Neutrophil (primary cell): ENCODE measurements around the gene ADCY5.

Source experiments
- H3K27ac ChIP-seq: fragments of 200-600 bp; sonication (generic); 2 replicates; pipeline ENCODE4 v1.5.1; 2016; ENCODE audit warnings: mild to moderate bottlenecking, moderate library complexity
- H3K27me3 ChIP-seq: fragments of 200-600 bp; sonication (generic); 2 replicates; pipeline ENCODE4 v1.6.0; 2016; ENCODE audit warnings: mild to moderate bottlenecking
- H3K36me3 ChIP-seq: fragments of 200-600 bp; sonication (generic); 2 replicates; pipeline ENCODE4 v1.5.1; 2017
- H3K4me1 ChIP-seq, 2 experiments: fragments of 200-600 bp in 1 of 2; sonication (generic) in 1 of 2; 1 replicate in 1 of 2; 2 replicates in 1 of 2; pipeline versions ENCODE4 v1.5.1 to v1.6.1; 2013 to 2016; ENCODE audit warnings: low read depth in 1 of 2, low read length in 1 of 2, mild to moderate bottlenecking in 1 of 2, moderate library complexity in 1 of 2; ENCODE audit not compliant: control insufficient read depth in 1 of 2, insufficient read depth in 1 of 2
- H3K4me3 ChIP-seq, 2 experiments: fragments of 200-600 bp in 1 of 2; sonication (generic) in 1 of 2; 1 replicate in 1 of 2; 2 replicates in 1 of 2; pipeline ENCODE4 v1.5.1; 2013 to 2016; ENCODE audit warnings: low read depth in 1 of 2, low read length in 1 of 2, mild to moderate bottlenecking in 1 of 2, moderate library complexity in 1 of 2
- H3K9me3 ChIP-seq: fragments of 200-600 bp; sonication (generic); 2 replicates; pipeline ENCODE4 v1.5.1; 2016
- TF ChIP-seq, protein P1 (sequence below): fragments of 200-600 bp; sonication (generic); IDR thresholded peaks from 2 replicates; pipeline ENCODE4 v1.5.1; 2016; ENCODE audit warnings: antibody characterized with exemption

ADCY5 gene

DNA sequence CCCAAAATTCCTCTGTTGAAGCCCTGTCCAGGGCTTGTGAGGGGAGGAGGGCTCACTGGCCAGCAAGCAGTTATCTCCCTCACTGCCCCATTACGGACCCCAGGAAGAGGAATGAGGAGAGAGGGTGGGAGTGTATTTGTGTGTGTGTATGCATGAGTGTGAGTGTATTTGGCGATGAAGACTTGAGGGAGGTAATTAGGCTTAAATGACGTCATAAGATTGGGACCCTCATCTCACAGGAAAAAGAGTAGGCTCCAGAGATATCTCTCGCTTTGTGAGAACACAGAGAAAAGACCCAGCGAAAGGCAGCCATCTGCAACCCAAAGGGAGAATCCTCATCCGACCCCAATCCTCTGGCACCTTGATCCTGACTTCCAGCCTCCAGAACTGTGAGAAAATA lies 32.2 kb downstream of the ADCY5 start:
- Histone ChIP-seq H3K27me3 (peaks cover 9% of the 10 kb centered on the region), H3K9me3 (no peaks in the 10 kb centered on the region), H3K36me3 (no peaks in the 10 kb centered on the region), H3K4me1 (no peaks in the 10 kb centered on the region), H3K4me3 (no peak overlapping the region), H3K27ac (no peak overlapping the region)
- TF ChIP-seq, protein P1, sequence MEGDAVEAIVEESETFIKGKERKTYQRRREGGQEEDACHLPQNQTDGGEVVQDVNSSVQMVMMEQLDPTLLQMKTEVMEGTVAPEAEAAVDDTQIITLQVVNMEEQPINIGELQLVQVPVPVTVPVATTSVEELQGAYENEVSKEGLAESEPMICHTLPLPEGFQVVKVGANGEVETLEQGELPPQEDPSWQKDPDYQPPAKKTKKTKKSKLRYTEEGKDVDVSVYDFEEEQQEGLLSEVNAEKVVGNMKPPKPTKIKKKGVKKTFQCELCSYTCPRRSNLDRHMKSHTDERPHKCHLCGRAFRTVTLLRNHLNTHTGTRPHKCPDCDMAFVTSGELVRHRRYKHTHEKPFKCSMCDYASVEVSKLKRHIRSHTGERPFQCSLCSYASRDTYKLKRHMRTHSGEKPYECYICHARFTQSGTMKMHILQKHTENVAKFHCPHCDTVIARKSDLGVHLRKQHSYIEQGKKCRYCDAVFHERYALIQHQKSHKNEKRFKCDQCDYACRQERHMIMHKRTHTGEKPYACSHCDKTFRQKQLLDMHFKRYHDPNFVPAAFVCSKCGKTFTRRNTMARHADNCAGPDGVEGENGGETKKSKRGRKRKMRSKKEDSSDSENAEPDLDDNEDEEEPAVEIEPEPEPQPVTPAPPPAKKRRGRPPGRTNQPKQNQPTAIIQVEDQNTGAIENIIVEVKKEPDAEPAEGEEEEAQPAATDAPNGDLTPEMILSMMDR: no peak

DNA sequence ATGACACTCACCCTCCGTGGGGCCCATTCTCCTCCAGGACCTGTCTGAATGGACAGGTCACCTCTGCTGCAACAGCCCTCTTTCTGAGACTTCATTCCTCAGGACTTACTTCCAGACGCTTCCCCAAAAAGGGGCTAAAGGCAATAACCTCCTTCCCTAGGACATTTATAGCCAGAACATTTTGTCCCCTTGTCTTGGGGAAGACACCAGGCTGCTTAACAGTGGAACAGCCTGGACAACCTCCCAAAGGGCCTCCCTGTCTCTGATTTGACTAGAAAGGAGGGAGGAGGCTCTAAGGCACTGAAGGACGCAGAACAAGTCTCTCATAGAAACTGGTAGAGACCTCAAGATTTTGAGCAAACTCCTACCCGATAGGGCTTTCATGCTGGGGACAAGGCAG lies 32.7 kb downstream of the ADCY5 start:
- Histone ChIP-seq H3K9me3 (no peaks in the 10 kb centered on the region), H3K27me3 (peaks cover 4% of the 10 kb centered on the region)
- TF ChIP-seq, protein P1: no peak

DNA sequence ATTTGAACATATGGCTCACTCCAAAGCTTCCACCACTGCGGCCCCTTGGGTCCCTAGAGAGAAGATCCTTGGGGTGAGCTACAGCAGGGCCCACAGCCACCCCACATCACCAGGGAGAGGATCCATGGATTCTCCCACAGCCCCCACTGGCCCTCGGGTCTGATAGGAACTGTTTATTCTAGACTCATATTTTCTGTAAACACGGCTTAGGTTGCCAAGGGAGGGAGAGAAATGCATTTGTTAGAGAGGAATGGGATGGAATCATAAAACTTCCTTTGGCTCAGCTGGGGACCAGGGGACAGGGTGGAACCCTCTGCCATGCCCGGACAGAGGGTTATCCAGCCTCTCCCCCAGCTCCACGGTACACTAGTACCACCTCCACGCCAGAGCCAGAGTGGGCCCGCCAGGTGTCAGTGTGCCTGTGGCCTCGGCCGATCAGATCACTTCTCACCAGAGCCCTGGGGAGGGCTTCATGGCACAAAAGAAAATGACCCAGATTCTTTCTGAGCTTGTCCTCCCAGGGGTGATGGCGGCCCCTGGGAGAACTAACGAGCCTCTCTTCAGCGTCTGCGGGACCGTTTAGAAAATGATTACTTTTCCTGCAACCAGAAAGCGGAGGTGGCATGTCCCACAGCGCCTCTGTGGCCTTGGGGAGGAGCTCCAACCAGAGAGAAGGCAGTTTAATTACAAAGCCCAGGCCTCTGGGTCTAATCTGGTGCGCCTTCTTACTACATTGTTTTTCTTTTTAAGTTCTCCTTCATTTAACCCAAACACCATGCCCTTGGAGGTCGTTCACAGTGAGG lies 33.7 kb downstream of the ADCY5 start:
- H3K27ac ChIP-seq: no peak overlapping the region
- H3K4me3 ChIP-seq: no peak overlapping the region
- no peaks in the 10 kb centered on the region for H3K27me3 ChIP-seq
- no peaks in the 10 kb centered on the region for H3K9me3 ChIP-seq
- H3K36me3 ChIP-seq: no peaks in the 10 kb centered on the region
- TF ChIP-seq, protein P1: no peak
- H3K4me1 ChIP-seq: no peaks in the 10 kb centered on the region

More for the DNA sequence above, 32.7 kb downstream of the ADCY5 start:
- no peaks in the 10 kb centered on the region for H3K36me3 ChIP-seq
- no peak overlapping the region for H3K4me3 ChIP-seq
- H3K27ac ChIP-seq: no peak overlapping the region
- no peaks in the 10 kb centered on the region for H3K4me1 ChIP-seq

DNA sequence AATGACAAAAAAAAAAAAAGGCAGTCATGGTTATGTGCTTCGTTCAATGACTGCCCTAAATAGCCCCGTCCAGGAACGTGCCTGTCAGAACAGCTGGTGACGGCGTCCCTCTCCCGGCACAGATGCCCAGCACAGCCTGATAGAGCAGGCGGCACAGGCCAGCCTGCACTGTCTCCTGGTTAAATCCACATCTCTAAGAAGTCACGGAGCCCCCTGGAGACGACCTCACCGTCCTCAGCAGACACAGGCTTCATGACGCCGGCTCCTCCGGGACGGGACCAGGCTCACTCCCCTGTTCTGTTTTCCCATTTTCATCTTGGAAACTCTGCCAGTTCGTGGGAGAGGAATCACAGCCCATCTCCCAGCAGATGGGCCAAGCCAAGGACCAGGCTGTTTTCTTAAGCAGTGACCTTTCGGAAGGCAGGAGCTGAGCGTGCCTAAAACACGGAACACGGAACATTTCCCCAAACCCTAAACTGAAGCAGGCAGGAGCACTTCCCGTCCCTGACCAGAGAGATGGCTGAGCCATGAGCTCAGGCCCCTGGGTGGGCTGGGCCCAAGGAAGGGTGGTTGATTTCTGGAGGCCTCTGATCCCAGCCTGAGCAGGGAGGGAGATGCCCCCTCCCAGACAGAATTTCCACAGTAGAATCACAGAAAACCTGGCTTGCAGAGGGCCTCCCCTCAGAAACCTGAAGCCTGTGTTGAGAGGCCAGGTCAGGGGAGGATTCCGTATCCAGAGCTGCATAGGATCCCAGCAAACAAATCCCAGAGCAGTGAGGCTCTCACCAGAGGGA lies 35.9 kb downstream of the ADCY5 start:
- H3K27ac ChIP-seq: no peak overlapping the region
- H3K36me3 ChIP-seq: no peaks in the 10 kb centered on the region
- peaks cover 8% of the 10 kb centered on the region for H3K27me3 ChIP-seq
- TF ChIP-seq, protein P1: no peak
- H3K9me3 ChIP-seq: no peaks in the 10 kb centered on the region
- H3K4me3 ChIP-seq: no peak overlapping the region
- no peaks in the 10 kb centered on the region for H3K4me1 ChIP-seq

DNA sequence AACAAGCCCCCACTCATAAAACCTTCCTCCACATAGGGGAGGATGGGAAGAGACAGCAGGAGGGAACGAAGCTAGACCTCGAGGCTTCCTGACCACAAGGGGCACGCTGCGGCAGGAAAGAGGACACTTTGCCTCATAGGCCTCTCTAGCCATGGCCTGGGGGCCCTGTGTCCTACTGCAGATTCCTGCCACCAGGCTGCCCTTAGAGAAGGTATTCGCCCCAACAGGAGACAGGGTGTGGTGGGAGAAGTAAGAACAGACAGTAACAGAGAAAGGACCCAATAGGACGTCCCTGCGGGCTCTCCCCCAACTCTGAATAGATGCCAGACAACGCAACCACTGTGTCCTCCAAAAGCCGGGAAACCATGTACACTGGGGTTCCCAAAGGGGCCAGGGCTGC lies 36.8 kb downstream of the ADCY5 start:
- Histone ChIP-seq H3K9me3 (no peaks in the 10 kb centered on the region), H3K27me3 (peaks cover 8% of the 10 kb centered on the region), H3K4me1 (no peaks in the 10 kb centered on the region), H3K4me3 (no peak overlapping the region), H3K36me3 (no peaks in the 10 kb centered on the region), H3K27ac (no peak overlapping the region)
- TF ChIP-seq, protein P1: no peak
